K562 (cell line): ENCODE results near the gene MRLN. TPM values are rescaled to one million over a fixed set of nuclear protein-coding genes. Genes with fewer than 3 reads are reported as not detected.

Experiments used
- ATAC-seq: fragments of 200-7000 bp; cut with Tn5 transposase; 3 replicates; pipeline ENCODE4 v1.9.1; 2020; ENCODE audit warnings: moderate library complexity
- BruUV-seq: library from RNA; stranded (reverse); fragments of 400-500 nt; replicated peaks from 2 replicates; lab custom pipeline; 2021; lab: Mats Ljungman, UMichigan
- CTCF ChIA-PET: fragments of 300-600 bp; formaldehyde crosslinking; extraction: SDS; loops from one replicate; lab custom pipeline; 2021; ENCODE audit warnings: low intra/inter-chr PET ratio; lab: Yijun Ruan, JAX
- POLR2A ChIA-PET: fragments of 300-600, 350-650 bp; sonication (Branson Sonifier 250); formaldehyde crosslinking; extraction: SDS; loops from one replicate; lab custom pipeline; 2021; ENCODE audit warnings: antibody characterized with exemption, inconsistent platforms; lab: Yijun Ruan, JAX
- DNase-seq, 4 experiments: peaks; one replicate each; pipeline versions ENCODE4 v3.0.0 to v3.0.0-alpha.2; 2011 to 2018; ENCODE audit warnings: low spot score in 3 of 4, mixed read lengths in 3 of 4; ENCODE audit errors: extremely low read depth in 1 of 4
- FAIRE-seq: peaks from 2 replicates; lab custom pipeline; 2011; peaks lifted over from hg19 to GRCh38; lab: Jason Lieb, UNC
- H2AFZ ChIP-seq: 2 replicates; pipeline ENCODE4 v1.6.0; 2011; ENCODE audit warnings: low read depth, low read length, control low read depth, inconsistent platforms
- H3K27ac ChIP-seq: fragments of 200-600 bp; 3 replicates; pipeline ENCODE4 v1.8.0; 2011; ENCODE audit warnings: low read depth, mild to moderate bottlenecking, control low read depth, inconsistent platforms, low read length, moderate library complexity, mixed read lengths; ENCODE audit errors: extremely low read depth
- H3K27me3 ChIP-seq, 2 experiments: fragments of 300-600 bp in 1 of 2; 2 replicates in 1 of 2; 3 replicates in 1 of 2; pipeline versions ENCODE4 v1.6.0 to v1.8.0; 2011; ENCODE audit warnings: inconsistent platforms in 2 of 2, low read length in 2 of 2, mild to moderate bottlenecking in 1 of 2, mixed read lengths in 1 of 2, moderate library complexity in 1 of 2; ENCODE audit not compliant: control insufficient read depth in 2 of 2, insufficient read depth in 2 of 2
- H3K36me3 ChIP-seq: fragments of 300-600 bp; 3 replicates; pipeline ENCODE4 v1.8.0; 2011; ENCODE audit warnings: mild to moderate bottlenecking, low read length, inconsistent platforms; ENCODE audit not compliant: control insufficient read depth, insufficient read depth
- H3K4me1 ChIP-seq, 2 experiments: fragments of 200-600 bp in 1 of 2; replicated peaks in 1 of 2; 2 replicates in 1 of 2; 3 replicates in 1 of 2; pipeline versions ENCODE4 v1.5.1 to v1.8.0; 2011; ENCODE audit warnings: inconsistent platforms in 2 of 2, low read length in 2 of 2, mild to moderate bottlenecking in 1 of 2, mixed read lengths in 1 of 2, moderate library complexity in 1 of 2; ENCODE audit not compliant: control insufficient read depth in 2 of 2, insufficient read depth in 2 of 2
- H3K4me2 ChIP-seq: 2 replicates; pipeline ENCODE4 v1.6.1; 2011; ENCODE audit warnings: low read length, control low read depth, inconsistent platforms, mixed read lengths; ENCODE audit not compliant: insufficient read depth
- H3K4me3 ChIP-seq: fragments of 200-600 bp; sonication (generic), shearing (Covaris generic); 2 replicates; pipeline ENCODE4 v1.5.1; 2016; ENCODE audit warnings: control low read depth, inconsistent platforms
- H3K79me2 ChIP-seq: fragments of 200-600 bp; 3 replicates; pipeline ENCODE4 v1.8.0; 2011; ENCODE audit warnings: low read length, inconsistent platforms; ENCODE audit not compliant: control insufficient read depth, insufficient read depth
- H3K9ac ChIP-seq, 2 experiments: 2 replicates each; pipeline versions ENCODE4 v1.6.0 to v1.6.1; 2011; ENCODE audit warnings: low read depth in 2 of 2, low read length in 2 of 2, control low read depth in 1 of 2, inconsistent platforms in 1 of 2, mild to moderate bottlenecking in 1 of 2, mixed read lengths in 1 of 2; ENCODE audit not compliant: insufficient read depth in 1 of 2
- H3K9me1 ChIP-seq: one replicate; pipeline ENCODE4 v1.6.0; 2011; ENCODE audit warnings: inconsistent platforms, mild to moderate bottlenecking, low read length, moderate library complexity; ENCODE audit not compliant: control insufficient read depth, insufficient read depth
- H3K9me3 ChIP-seq: replicated peaks from 2 replicates; pipeline ENCODE4 v1.5.1; 2011; ENCODE audit warnings: low read depth, low read length, inconsistent platforms; ENCODE audit not compliant: control insufficient read depth, insufficient read depth
- H4K20me1 ChIP-seq: replicated peaks from 2 replicates; pipeline ENCODE4 v1.6.1; 2011; ENCODE audit warnings: low read length, inconsistent platforms, mixed read lengths; ENCODE audit not compliant: control insufficient read depth, insufficient read depth
- BCLAF1 ChIP-seq, 2 experiments: fragments of 450-650 bp in 1 of 2; IDR thresholded peaks; 2 replicates each; pipeline ENCODE4 v1.6.1; 2011 to 2017; ENCODE audit warnings: low read depth in 2 of 2, antibody characterized with exemption in 1 of 2, borderline replicate concordance in 1 of 2, low read length in 1 of 2, mild to moderate bottlenecking in 1 of 2, mixed read lengths in 1 of 2; ENCODE audit not compliant: control insufficient read depth in 1 of 2
- DNMT1 ChIP-seq: fragments of 450-650 bp; IDR thresholded peaks from 2 replicates; pipeline ENCODE4 v1.6.1; 2016; ENCODE audit warnings: antibody characterized with exemption, mild to moderate bottlenecking
- GATAD2A ChIP-seq: fragments of 450-650 bp; IDR thresholded peaks from 2 replicates; pipeline ENCODE4 v1.6.1; 2017
- KLF10 ChIP-seq: fragments of 250-450 bp; sonication (Bioruptor Pico); IDR thresholded peaks from 2 replicates; pipeline ENCODE4 v1.6.1; 2021; ENCODE audit warnings: matching md5 sums
- LCOR ChIP-seq: sonication (generic); formaldehyde crosslinking; IDR thresholded peaks from 2 replicates; pipeline ENCODE4 v1.8.0; 2022; ENCODE audit warnings: mild to moderate bottlenecking, missing genetic modification reagents
- PCBP2 ChIP-seq: fragments of 200-400 bp; formaldehyde crosslinking; IDR thresholded peaks from 2 replicates; pipeline ENCODE4 v1.6.1; 2018; ENCODE audit warnings: low read length, low read depth, mild to moderate bottlenecking, moderate library complexity; ENCODE audit not compliant: poor library complexity, severe bottlenecking
- POLR2B ChIP-seq: fragments of 450-650 bp; IDR thresholded peaks from 2 replicates; pipeline ENCODE4 v1.6.1; 2018; ENCODE audit warnings: low read depth; ENCODE audit not compliant: partially characterized antibody
- RBBP5 ChIP-seq: fragments of 200-600 bp; sonication (generic); IDR thresholded peaks from 2 replicates; pipeline ENCODE4 v1.6.1; 2012; ENCODE audit warnings: borderline replicate concordance, mild to moderate bottlenecking, low read length, control low read depth, inconsistent platforms; ENCODE audit not compliant: insufficient read depth, poor library complexity, severe bottlenecking
- SNRNP70 ChIP-seq: fragments of 200-400 bp; formaldehyde crosslinking; optimal IDR thresholded peaks from 2 replicates; pipeline ENCODE3; 2017; ENCODE audit warnings: low read depth, low read length
- ZBTB12 ChIP-seq: fragments of 250-450 bp; sonication (Bioruptor Pico); IDR thresholded peaks from 2 replicates; pipeline ENCODE4 v1.4.0; 2020
- ZNF133 ChIP-seq: fragments of 250-450 bp; sonication (Bioruptor Pico); IDR thresholded peaks from 2 replicates; pipeline ENCODE4 v1.4.0; 2020; ENCODE audit warnings: mild to moderate bottlenecking
- ZNF143 ChIP-seq: sonication (generic); formaldehyde crosslinking; IDR thresholded peaks from 2 replicates; pipeline ENCODE4 v1.9.0; 2022; ENCODE audit warnings: mild to moderate bottlenecking, missing genetic modification reagents
- ZNF174 ChIP-seq: fragments of 250-450 bp; sonication (Bioruptor Pico); IDR thresholded peaks from 2 replicates; pipeline ENCODE4 v1.4.0; 2020; ENCODE audit warnings: mild to moderate bottlenecking
- ZNF3 ChIP-seq: fragments of 250-450 bp; sonication (Bioruptor Pico); IDR thresholded peaks from 2 replicates; pipeline ENCODE4 v1.5.0; 2021; ENCODE audit warnings: mild to moderate bottlenecking, moderate library complexity
- WGBS: fragments of 100-300 bp; shearing (Covaris generic); methylation state at CpG from one replicate; pipeline ENCODE4 v1.1.6; 2016; ENCODE audit warnings: low coverage, mixed read lengths; ENCODE audit not compliant: insufficient coverage; ENCODE audit errors: missing lambda C conversion rate; 5-methylcytosine and 5-hydroxymethylcytosine counted together
- in situ Hi-C: fragments of 300-500 bp; cut with MboI; formaldehyde crosslinking; loops from 4 replicates; pipeline ENCODE4 v1.15.0; 2018; ENCODE audit warnings: inconsistent platforms, mixed read lengths
- intact Hi-C: fragments of 100-400 bp; cut with micrococcal nuclease; formaldehyde crosslinking; loops from 2 replicates; pipeline ENCODE4 v1.14.2; 2022
- polyA plus RNA-seq, 8 experiments: library from polyadenylated mRNA; depleted of rRNA in 4 of 8; stranded (reverse) in 5 of 8; unstranded in 3 of 8; fragments of >200 nt; fragmentation: Nextera tagmentation in 2 of 8; fragmentation: Illumina TruSeq in 1 of 8; extraction: Ambion mirVana in 2 of 8; extraction: Trizol in 1 of 8; gene quantifications; 2 replicates each; pipeline versions ENCODE4 v1.2.1 to v1.2.3, GENCODE V29; 2011 to 2014; ENCODE audit warnings: inconsistent platforms in 1 of 8, missing spikeins in 1 of 8
- total RNA-seq, 7 experiments: library from RNA; depleted of rRNA in 6 of 7; stranded (reverse); fragments of >200 nt in 6 of 7; fragmentation: Illumina TruSeq in 2 of 7; extraction: Trizol in 2 of 7; gene quantifications; 2 replicates each; pipeline versions ENCODE4 v1.2.1 to v1.2.3, GENCODE V29; 2011 to 2021; ENCODE audit warnings: low replicate concordance in 1 of 7

The MRLN gene
- total and polyA plus RNA-seq, 9 of the 15 experiments (the other 6 are each of a cell fraction or from before 2014, with no cell fraction given): 0.07 to 0.13 TPM; not detected in 7

GRCh38 chr10:59774451-59774850 is 21.2 kb upstream of the MRLN start:
- ChIA-PET CTCF (no interaction called here), POLR2A (no interaction called here)
- Histone ChIP-seq H3K27me3 (no peaks in the 10 kb centered on the region), H3K9me1 (no peaks in the 10 kb centered on the region), H3K36me3 (no peaks in the 10 kb centered on the region), H4K20me1 (no peaks in the 10 kb centered on the region), H3K4me3 (no peak overlapping the region), H2AFZ (no peak overlapping the region), H3K4me1 (no peaks in the 10 kb centered on the region), H3K4me2 (no peak overlapping the region), H3K9me3 (peaks cover 2% of the 10 kb centered on the region; the same call in 1 of the 2 replicates), H3K9ac (no peak overlapping the region), H3K27ac (no peak overlapping the region), H3K79me2 (no peaks in the 10 kb centered on the region)
- BruUV-seq: no TSS peak
- FAIRE-seq: no peak
- intact Hi-C loops (no loop called here), in situ Hi-C loops (no loop called here)
- no peak for ATAC-seq
- no peak for DNase-seq
- WGBS: 2% methylated on average over 6 of the region's 6 CpGs
- TF ChIP-seq ZNF143 (CRISPR knock-in tag) (no peak), PCBP2 (no peak), ZBTB12 (no peak), KLF10 (CRISPR knock-in tag) (no peak), BCLAF1 (IDR thresholded peaks at IDR 0.05; ENCODE audit: borderline replicate concordance in 1 of 2, control insufficient read depth in 1 of 2, low read depth in 2 of 2, low read length in 1 of 2) (no peak), POLR2B (no peak), ZNF3 (CRISPR knock-in tag) (no peak), ZNF174 (CRISPR knock-in tag) (no peak), RBBP5 (no peak), SNRNP70 (no peak), ZNF133 (no peak), DNMT1 (no peak), GATAD2A (no peak), LCOR (CRISPR knock-in tag) (no peak)
